22Rv1 (cell line): ENCODE results near the gene CLCN3.

Experiments used
- CTCF ChIP-seq: fragments of 450-650 bp; IDR thresholded peaks from 2 replicates; pipeline ENCODE4 v1.5.1; 2017; ENCODE audit warnings: mild to moderate bottlenecking
- ZFX ChIP-seq: fragments of 450-650 bp; IDR thresholded peaks from 2 replicates; pipeline ENCODE4 v1.6.1; 2017; ENCODE audit warnings: antibody characterized with exemption, borderline replicate concordance

GRCh38 chr4:169715826-169716225 lies 95.4 kb downstream of the CLCN3 start:
- TF ChIP-seq CTCF (no peak), ZFX (no peak)
